H1 (cell line): ENCODE measurements around the gene KCND1. TPM values are rescaled to one million over a fixed set of nuclear protein-coding genes. Genes with fewer than 3 reads are reported as not detected.

ENCODE experiments used
- polyA plus RNA-seq, 7 experiments: library from polyadenylated mRNA; depleted of rRNA in 3 of 7; stranded (reverse) in 5 of 7; unstranded in 2 of 7; fragments of >200 nt in 5 of 7; fragments of 200-250 nt in 2 of 7; gene quantifications; 1 replicate in 5 of 7; 2 replicates in 1 of 7; 4 replicates in 1 of 7; pipeline versions ENCODE4 v1.2.1 to v1.2.3, GENCODE V29; 2011 to 2013; ENCODE audit warnings: missing spikeins in 2 of 7, mixed read lengths in 2 of 7
- total RNA-seq: library from RNA; stranded (reverse); fragmentation: NEBNext Ultra II Directional; extraction: Animal tissue kit (Norgen Biotek cat#: 25700); gene quantifications from 2 replicates; pipeline ENCODE4 v1.2.1, GENCODE V29; 2021
- TF ChIP-seq, protein P1 (sequence below): fragments of 300-600 bp; sonication (generic); IDR thresholded peaks from 2 replicates; pipeline ENCODE4 v1.7.1; 2012; ENCODE audit warnings: low read length, moderate library complexity, mild to moderate bottlenecking, inconsistent platforms; ENCODE audit not compliant: insufficient replicate concordance

The KCND1 gene
- total and polyA plus RNA-seq, 2 of the 8 experiments (the other 6 are each of a cell fraction or from before 2014, with no cell fraction given), result 3.1 to 6.8 TPM

GRCh38 chrX:48920718-48921104 is 50.9 kb downstream of the KCND1 start (continued):
- TF ChIP-seq, protein P1, sequence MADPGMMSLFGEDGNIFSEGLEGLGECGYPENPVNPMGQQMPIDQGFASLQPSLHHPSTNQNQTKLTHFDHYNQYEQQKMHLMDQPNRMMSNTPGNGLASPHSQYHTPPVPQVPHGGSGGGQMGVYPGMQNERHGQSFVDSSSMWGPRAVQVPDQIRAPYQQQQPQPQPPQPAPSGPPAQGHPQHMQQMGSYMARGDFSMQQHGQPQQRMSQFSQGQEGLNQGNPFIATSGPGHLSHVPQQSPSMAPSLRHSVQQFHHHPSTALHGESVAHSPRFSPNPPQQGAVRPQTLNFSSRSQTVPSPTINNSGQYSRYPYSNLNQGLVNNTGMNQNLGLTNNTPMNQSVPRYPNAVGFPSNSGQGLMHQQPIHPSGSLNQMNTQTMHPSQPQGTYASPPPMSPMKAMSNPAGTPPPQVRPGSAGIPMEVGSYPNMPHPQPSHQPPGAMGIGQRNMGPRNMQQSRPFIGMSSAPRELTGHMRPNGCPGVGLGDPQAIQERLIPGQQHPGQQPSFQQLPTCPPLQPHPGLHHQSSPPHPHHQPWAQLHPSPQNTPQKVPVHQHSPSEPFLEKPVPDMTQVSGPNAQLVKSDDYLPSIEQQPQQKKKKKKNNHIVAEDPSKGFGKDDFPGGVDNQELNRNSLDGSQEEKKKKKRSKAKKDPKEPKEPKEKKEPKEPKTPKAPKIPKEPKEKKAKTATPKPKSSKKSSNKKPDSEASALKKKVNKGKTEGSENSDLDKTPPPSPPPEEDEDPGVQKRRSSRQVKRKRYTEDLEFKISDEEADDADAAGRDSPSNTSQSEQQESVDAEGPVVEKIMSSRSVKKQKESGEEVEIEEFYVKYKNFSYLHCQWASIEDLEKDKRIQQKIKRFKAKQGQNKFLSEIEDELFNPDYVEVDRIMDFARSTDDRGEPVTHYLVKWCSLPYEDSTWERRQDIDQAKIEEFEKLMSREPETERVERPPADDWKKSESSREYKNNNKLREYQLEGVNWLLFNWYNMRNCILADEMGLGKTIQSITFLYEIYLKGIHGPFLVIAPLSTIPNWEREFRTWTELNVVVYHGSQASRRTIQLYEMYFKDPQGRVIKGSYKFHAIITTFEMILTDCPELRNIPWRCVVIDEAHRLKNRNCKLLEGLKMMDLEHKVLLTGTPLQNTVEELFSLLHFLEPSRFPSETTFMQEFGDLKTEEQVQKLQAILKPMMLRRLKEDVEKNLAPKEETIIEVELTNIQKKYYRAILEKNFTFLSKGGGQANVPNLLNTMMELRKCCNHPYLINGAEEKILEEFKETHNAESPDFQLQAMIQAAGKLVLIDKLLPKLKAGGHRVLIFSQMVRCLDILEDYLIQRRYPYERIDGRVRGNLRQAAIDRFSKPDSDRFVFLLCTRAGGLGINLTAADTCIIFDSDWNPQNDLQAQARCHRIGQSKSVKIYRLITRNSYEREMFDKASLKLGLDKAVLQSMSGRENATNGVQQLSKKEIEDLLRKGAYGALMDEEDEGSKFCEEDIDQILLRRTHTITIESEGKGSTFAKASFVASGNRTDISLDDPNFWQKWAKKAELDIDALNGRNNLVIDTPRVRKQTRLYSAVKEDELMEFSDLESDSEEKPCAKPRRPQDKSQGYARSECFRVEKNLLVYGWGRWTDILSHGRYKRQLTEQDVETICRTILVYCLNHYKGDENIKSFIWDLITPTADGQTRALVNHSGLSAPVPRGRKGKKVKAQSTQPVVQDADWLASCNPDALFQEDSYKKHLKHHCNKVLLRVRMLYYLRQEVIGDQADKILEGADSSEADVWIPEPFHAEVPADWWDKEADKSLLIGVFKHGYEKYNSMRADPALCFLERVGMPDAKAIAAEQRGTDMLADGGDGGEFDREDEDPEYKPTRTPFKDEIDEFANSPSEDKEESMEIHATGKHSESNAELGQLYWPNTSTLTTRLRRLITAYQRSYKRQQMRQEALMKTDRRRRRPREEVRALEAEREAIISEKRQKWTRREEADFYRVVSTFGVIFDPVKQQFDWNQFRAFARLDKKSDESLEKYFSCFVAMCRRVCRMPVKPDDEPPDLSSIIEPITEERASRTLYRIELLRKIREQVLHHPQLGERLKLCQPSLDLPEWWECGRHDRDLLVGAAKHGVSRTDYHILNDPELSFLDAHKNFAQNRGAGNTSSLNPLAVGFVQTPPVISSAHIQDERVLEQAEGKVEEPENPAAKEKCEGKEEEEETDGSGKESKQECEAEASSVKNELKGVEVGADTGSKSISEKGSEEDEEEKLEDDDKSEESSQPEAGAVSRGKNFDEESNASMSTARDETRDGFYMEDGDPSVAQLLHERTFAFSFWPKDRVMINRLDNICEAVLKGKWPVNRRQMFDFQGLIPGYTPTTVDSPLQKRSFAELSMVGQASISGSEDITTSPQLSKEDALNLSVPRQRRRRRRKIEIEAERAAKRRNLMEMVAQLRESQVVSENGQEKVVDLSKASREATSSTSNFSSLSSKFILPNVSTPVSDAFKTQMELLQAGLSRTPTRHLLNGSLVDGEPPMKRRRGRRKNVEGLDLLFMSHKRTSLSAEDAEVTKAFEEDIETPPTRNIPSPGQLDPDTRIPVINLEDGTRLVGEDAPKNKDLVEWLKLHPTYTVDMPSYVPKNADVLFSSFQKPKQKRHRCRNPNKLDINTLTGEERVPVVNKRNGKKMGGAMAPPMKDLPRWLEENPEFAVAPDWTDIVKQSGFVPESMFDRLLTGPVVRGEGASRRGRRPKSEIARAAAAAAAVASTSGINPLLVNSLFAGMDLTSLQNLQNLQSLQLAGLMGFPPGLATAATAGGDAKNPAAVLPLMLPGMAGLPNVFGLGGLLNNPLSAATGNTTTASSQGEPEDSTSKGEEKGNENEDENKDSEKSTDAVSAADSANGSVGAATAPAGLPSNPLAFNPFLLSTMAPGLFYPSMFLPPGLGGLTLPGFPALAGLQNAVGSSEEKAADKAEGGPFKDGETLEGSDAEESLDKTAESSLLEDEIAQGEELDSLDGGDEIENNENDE, result no peak
